Measurements from ENCODE around the gene PVALEF. TPM values are rescaled to one million over a fixed set of nuclear protein-coding genes. Genes with fewer than 3 reads are reported as not detected.

Gene PVALEF
- polyA plus RNA-seq, 1 of the 3 experiments (the other 2 are of a cell fraction): not detected

GRCh38 chr17:81187120-81187519 is 21.8 kb downstream of the PVALEF start:
- Histone ChIP-seq H3K4me3 (ENCODE audit: low read depth in 2 of 2, low read length in 1 of 2) (no peak overlapping the region), H3K27me3 (ENCODE audit: insufficient read depth) (no peaks in the 10 kb centered on the region), H3K9ac (no peak overlapping the region), H3K4me2 (no peak overlapping the region), H3K4me1 (ENCODE audit: control insufficient read depth in 1 of 2, insufficient read depth in 2 of 2, low read depth in 1 of 2, low read length in 1 of 2) (peaks cover 0 to 2% of the 10 kb centered on the region in 2 experiments; a peak in 1 of 4 replicates), H4K20me1 (ENCODE audit: insufficient read depth) (no peaks in the 10 kb centered on the region), H2AFZ (ENCODE audit: low read depth) (no peak overlapping the region), H3K27ac (ENCODE audit: low read depth in 2 of 2, low read length in 1 of 2) (no peak overlapping the region), H3K79me2 (ENCODE audit: insufficient read depth) (no peaks in the 10 kb centered on the region), H3F3A (replicated peaks; ENCODE audit: insufficient read depth) (peaks cover 5% of the 10 kb centered on the region), H3K36me3 (replicated peaks in 1 of 2; ENCODE audit: control insufficient read depth in 1 of 2, insufficient read depth in 2 of 2, low read length in 1 of 2) (peaks cover 0 to 11% of the 10 kb centered on the region in 2 experiments), H3K9me2 (no peaks in the 10 kb centered on the region), H3K9me3 (no peaks in the 10 kb centered on the region)
- ChIA-PET CTCF (interaction anchor here (0.9 to 6.3 kb wide), 8 partner anchors 9 to 164 kb away, joined by 3 to 46 read pairs (median 3); no protein-coding TSS in a partner anchor), POLR2A (no interaction called here)
- TF ChIP-seq TAF1 (IDR thresholded peaks at IDR 0.05; ENCODE audit: borderline replicate concordance, low read depth, low read length) (no peak), POLR2AphosphoS5 (IDR thresholded peaks at IDR 0.05; ENCODE audit: low read depth, low read length) (no peak), IRF3 (IDR thresholded peaks at IDR 0.05; ENCODE audit: low read depth, low read length) (no peak), FOXM1 (IDR thresholded peaks at IDR 0.05; ENCODE audit: low read depth) (no peak), ZBTB33 (IDR thresholded peaks at IDR 0.05; ENCODE audit: borderline replicate concordance, low read depth) (no peak), JUND (IDR thresholded peaks at IDR 0.05) (no peak), TEAD4 (IDR thresholded peaks at IDR 0.05; ENCODE audit: borderline replicate concordance, insufficient read depth) (no peak), MXI1 (IDR thresholded peaks at IDR 0.05; ENCODE audit: low read depth, low read length) (no peak), MEF2A (IDR thresholded peaks at IDR 0.05; ENCODE audit: borderline replicate concordance, low read depth) (no peak), RXRA (IDR thresholded peaks at IDR 0.05; ENCODE audit: borderline replicate concordance, low read depth) (no peak), RCOR1 (IDR thresholded peaks at IDR 0.05; ENCODE audit: low read length) (no peak), PBX3 (IDR thresholded peaks at IDR 0.05) (no peak)
- no peak for DNase-seq
- 93% methylated on average over 11 of the region's 11 CpGs for WGBS (ENCODE audit: low lambda C conversion rate)
